Body of pancreas (tissue), 4 donors: ENCODE results near the gene PACS2.

Source experiments
- CTCF ChIP-seq, 7 experiments: fragments of 450-650 bp in 4 of 7; fragments of 200-600 bp in 3 of 7; sonication (generic) in 3 of 7; IDR thresholded peaks; one replicate each; pipeline ENCODE4 v1.5.1; 2016 to 2019; ENCODE audit warnings: antibody characterized with exemption in 7 of 7
- POLR2A ChIP-seq, 3 donors: fragments of 450-650 bp; IDR thresholded peaks; one replicate each; pipeline ENCODE4 v1.6.1; 2016; ENCODE audit warnings: antibody characterized with exemption in 3 of 3, mild to moderate bottlenecking in 2 of 3

- no peak for TF ChIP-seq CTCF (IDR thresholded peaks at IDR 0.05)
- TF ChIP-seq POLR2A (IDR thresholded peaks at IDR 0.05): no peak
Measured at GRCh38 chr14:105384605-105385321, 70.2 kb downstream of the PACS2 start.
